HG03342 (cell line): ENCODE results near the gene DGCR6.
"Not testable (repeated sequence)": the region's sequence is repeated elsewhere in the genome, so short reads cannot be mapped to it uniquely, and the experiment has no call there.

Source experiments
- ATAC-seq: cut with Tn5 transposase; IDR thresholded peaks from one replicate; pipeline ENCODE4 v1.9.1; 2021; ENCODE audit warnings: mild to moderate bottlenecking, moderate library complexity; ENCODE audit not compliant: unreplicated experiment

The DGCR6 gene

GRCh38 chr22:18905540-18906409, at the start of gene DGCR6:
Gene DGCR6, plus strand, starts transcription at chr22:18906320. Its CDS starts 55 bp downstream, at chr22:18906375.
- peak; percentile 89 for ATAC-seq

- ATAC-seq = not testable (repeated sequence)
These were observed 46.8 kb upstream of the DGCR6 start for GRCh38 chr22:18859314-18859713.

GRCh38 chr22:18881260-18881659, 24.9 kb upstream of the DGCR6 start:
- ATAC-seq = not testable (repeated sequence)

- ATAC-seq = not testable (repeated sequence)
These were observed 21.7 kb upstream of the DGCR6 start for GRCh38 chr22:18884465-18884864.

- no peak for ATAC-seq
These were observed 18.0 kb upstream of the DGCR6 start for GRCh38 chr22:18888115-18888514.

GRCh38 chr22:18890510-18891192, 15.5 kb upstream of the DGCR6 start:
- not testable (repeated sequence) for ATAC-seq

GRCh38 chr22:18893775-18894174, 12.3 kb upstream of the DGCR6 start:
- ATAC-seq = not testable (repeated sequence)

GRCh38 chr22:18896037-18896657, 10.0 kb upstream of the DGCR6 start:
- not testable (repeated sequence) for ATAC-seq

- peak; percentile 25 for ATAC-seq
These were observed 258 bp downstream of the DGCR6 start for GRCh38 chr22:18906410-18906745.

- ATAC-seq = no peak
These were observed 776 bp downstream of the DGCR6 start for GRCh38 chr22:18906896-18907295.

- no peak for ATAC-seq
These were observed 3.4 kb downstream of the DGCR6 start for GRCh38 chr22:18909556-18909955.

GRCh38 chr22:18911535-18911934, 5.4 kb downstream of the DGCR6 start:
- not testable (repeated sequence) for ATAC-seq

- not testable (repeated sequence) for ATAC-seq
These were observed 6.3 kb downstream of the DGCR6 start for GRCh38 chr22:18912264-18912946.

- ATAC-seq = not testable (repeated sequence)
These were observed 8.4 kb downstream of the DGCR6 start for GRCh38 chr22:18914558-18914957.

GRCh38 chr22:18915550-18915949, 9.4 kb downstream of the DGCR6 start:
- not testable (repeated sequence) for ATAC-seq

- ATAC-seq = not testable (repeated sequence)
These were observed 11.7 kb downstream of the DGCR6 start for GRCh38 chr22:18917818-18918217.

GRCh38 chr22:18920257-18920902, 14.3 kb downstream of the DGCR6 start:
- not testable (repeated sequence) for ATAC-seq

- ATAC-seq = no peak
These were observed 19.4 kb downstream of the DGCR6 start for GRCh38 chr22:18925368-18926064.

GRCh38 chr22:18927020-18927419, 20.9 kb downstream of the DGCR6 start:
- no peak for ATAC-seq

GRCh38 chr22:18927573-18927972, 21.5 kb downstream of the DGCR6 start:
- no peak for ATAC-seq
